ENCODE results near the gene TBX4. TPM values are rescaled to one million over a fixed set of nuclear protein-coding genes. Genes with fewer than 3 reads are reported as not detected.

Gene TBX4
- total RNA-seq, 1 experiment from 2014 or later: not detected

DNA sequence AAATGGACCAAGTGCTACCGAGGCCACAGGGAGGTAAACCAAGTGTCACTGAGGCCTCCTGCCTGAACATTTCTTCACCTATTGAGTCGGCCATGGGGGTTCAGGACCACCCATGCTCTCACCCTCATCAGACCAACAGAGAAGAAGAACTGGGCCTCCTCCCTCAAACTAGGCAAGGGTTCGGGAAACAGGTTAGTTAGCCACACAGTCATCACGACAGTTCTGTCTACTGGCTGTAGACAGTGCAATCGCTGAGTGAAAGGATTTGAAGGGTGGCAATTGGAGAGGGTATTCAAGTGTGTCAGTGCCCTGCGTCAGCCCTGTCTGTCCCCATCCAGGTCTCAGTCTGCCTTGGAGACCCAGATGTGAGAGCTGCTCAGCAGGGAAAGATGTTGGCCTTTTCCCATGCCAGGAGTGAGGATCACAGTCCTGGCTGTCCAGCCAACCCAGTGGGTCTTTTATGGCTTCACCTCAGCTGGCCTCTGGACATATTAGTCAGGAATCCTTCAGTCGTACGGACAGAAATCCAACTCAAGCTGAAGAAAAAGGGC, 32.7 kb upstream of the TBX4 start:
- Histone ChIP-seq H3T11ph (ENCODE audit: low read length) (no peak overlapping the region), H4K8ac (replicated peaks; ENCODE audit: insufficient read length, low read depth, low read length) (no peak overlapping the region), H3K23me2 (ENCODE audit: insufficient read length, low read depth, low read length, poor library complexity, severe bottlenecking) (no peaks in the 10 kb centered on the region), H2AFZ (ENCODE audit: low read length) (no peak overlapping the region), H3K9me3 (ENCODE audit: control insufficient read depth, low read depth, low read length) (no peaks in the 10 kb centered on the region), H2BK20ac (ENCODE audit: low read depth, low read length, poor library complexity, severe bottlenecking) (no peak overlapping the region), H2BK5ac (ENCODE audit: insufficient read length, low read length) (no peak overlapping the region), H3K27ac (ENCODE audit: insufficient read length, low read depth, low read length) (no peak overlapping the region), H4K5ac (ENCODE audit: insufficient read length, low read depth, low read length) (no peak overlapping the region), H2BK15ac (ENCODE audit: low read depth, low read length) (no peak overlapping the region), H3K79me1 (ENCODE audit: insufficient read depth, low read depth, low read length, poor library complexity, severe bottlenecking) (no peaks in the 10 kb centered on the region), H4K91ac (ENCODE audit: insufficient read length, low read depth, low read length) (no peak overlapping the region), H3K27me3 (ENCODE audit: insufficient read depth, low read length) (peaks cover 8% of the 10 kb centered on the region), H3K4me1 (ENCODE audit: insufficient read depth, low read length) (no peaks in the 10 kb centered on the region), H3K18ac (ENCODE audit: insufficient read length, low read depth, low read length) (no peak overlapping the region), H2BK120ac (ENCODE audit: low read depth, low read length, poor library complexity, severe bottlenecking) (no peak overlapping the region), H4K20me1 (ENCODE audit: control insufficient read depth, insufficient read depth, insufficient read length) (no peaks in the 10 kb centered on the region), H2BK12ac (ENCODE audit: insufficient read length, low read depth, low read length) (no peak overlapping the region), H3K4me2 (ENCODE audit: insufficient read depth, insufficient read length, low read length) (no peak overlapping the region), H3K9ac (ENCODE audit: extremely low read depth, insufficient read length, low read length) (no peak overlapping the region), H2AK5ac (ENCODE audit: insufficient read length, low read length) (no peak overlapping the region), H3K79me2 (ENCODE audit: insufficient read depth, low read length) (no peaks in the 10 kb centered on the region), H3K4ac (ENCODE audit: low read depth, low read length) (no peak overlapping the region), H3K14ac (ENCODE audit: insufficient read depth, low read length) (no peak overlapping the region), H3K56ac (ENCODE audit: insufficient read length, low read depth, low read length) (no peak overlapping the region), H3K23ac (ENCODE audit: insufficient read length, low read depth, low read length) (no peak overlapping the region)
- TF ChIP-seq, protein P1, sequence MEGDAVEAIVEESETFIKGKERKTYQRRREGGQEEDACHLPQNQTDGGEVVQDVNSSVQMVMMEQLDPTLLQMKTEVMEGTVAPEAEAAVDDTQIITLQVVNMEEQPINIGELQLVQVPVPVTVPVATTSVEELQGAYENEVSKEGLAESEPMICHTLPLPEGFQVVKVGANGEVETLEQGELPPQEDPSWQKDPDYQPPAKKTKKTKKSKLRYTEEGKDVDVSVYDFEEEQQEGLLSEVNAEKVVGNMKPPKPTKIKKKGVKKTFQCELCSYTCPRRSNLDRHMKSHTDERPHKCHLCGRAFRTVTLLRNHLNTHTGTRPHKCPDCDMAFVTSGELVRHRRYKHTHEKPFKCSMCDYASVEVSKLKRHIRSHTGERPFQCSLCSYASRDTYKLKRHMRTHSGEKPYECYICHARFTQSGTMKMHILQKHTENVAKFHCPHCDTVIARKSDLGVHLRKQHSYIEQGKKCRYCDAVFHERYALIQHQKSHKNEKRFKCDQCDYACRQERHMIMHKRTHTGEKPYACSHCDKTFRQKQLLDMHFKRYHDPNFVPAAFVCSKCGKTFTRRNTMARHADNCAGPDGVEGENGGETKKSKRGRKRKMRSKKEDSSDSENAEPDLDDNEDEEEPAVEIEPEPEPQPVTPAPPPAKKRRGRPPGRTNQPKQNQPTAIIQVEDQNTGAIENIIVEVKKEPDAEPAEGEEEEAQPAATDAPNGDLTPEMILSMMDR (conservative IDR thresholded peaks at IDR 0.05): no peak
- H3K9me3 Mint-ChIP-seq: no peaks in the 10 kb centered on the region
- DNase-seq: no peak
- no CpG with 5 or more reads among the region's 8 CpGs for WGBS (ENCODE audit: extremely low coverage, insufficient read length, low lambda C conversion rate)
- H3K4me3 Mint-ChIP-seq: no peak overlapping the region
- H3K27me3 Mint-ChIP-seq (ENCODE audit: low read depth): peaks cover 85% of the 10 kb centered on the region
- H3K36me3 Mint-ChIP-seq (ENCODE audit: insufficient read depth in 1 of 3, low read depth in 3 of 3): no peaks in the 10 kb centered on the region
- H3K27ac Mint-ChIP-seq: no peak overlapping the region
- peaks cover 3 to 6% of the 10 kb centered on the region in 2 experiments; a peak in 3 of 4 replicates for H3K4me1 Mint-ChIP-seq

Data from H9 (cell line).